ENCODE measurements around the gene ESPNL.

DNA sequence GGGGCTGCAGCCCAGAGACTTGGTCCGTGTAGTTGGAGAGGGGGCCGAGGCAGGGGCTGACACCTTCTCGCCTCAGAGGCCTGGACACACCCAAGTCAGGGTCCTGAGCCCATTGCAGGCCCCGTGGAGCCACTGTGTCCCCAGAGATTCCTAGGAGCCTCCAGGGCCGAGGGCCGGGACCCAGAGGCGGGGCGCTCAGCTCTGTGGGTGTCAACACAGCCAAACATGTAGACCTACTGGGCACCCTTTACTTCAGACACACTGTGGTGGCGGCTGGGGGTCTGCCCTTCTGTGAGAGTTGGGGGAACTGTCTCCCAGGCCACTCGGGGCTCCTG, 459 bp upstream of the ESPNL start:
- TF ChIP-seq, protein P1, sequence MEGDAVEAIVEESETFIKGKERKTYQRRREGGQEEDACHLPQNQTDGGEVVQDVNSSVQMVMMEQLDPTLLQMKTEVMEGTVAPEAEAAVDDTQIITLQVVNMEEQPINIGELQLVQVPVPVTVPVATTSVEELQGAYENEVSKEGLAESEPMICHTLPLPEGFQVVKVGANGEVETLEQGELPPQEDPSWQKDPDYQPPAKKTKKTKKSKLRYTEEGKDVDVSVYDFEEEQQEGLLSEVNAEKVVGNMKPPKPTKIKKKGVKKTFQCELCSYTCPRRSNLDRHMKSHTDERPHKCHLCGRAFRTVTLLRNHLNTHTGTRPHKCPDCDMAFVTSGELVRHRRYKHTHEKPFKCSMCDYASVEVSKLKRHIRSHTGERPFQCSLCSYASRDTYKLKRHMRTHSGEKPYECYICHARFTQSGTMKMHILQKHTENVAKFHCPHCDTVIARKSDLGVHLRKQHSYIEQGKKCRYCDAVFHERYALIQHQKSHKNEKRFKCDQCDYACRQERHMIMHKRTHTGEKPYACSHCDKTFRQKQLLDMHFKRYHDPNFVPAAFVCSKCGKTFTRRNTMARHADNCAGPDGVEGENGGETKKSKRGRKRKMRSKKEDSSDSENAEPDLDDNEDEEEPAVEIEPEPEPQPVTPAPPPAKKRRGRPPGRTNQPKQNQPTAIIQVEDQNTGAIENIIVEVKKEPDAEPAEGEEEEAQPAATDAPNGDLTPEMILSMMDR (IDR thresholded peaks at IDR 0.05; ENCODE audit: low read depth, low read length, missing input control) = no peak
- TF ChIP-seq GABPA (IDR thresholded peaks at IDR 0.05 in 1 of 2, conservative IDR thresholded peaks at IDR 0.05 in 1 of 2) = no peak
- no peak for TF ChIP-seq JUND (IDR thresholded peaks at IDR 0.05)
- no peak for TF ChIP-seq SP1 (IDR thresholded peaks at IDR 0.05)
- TF ChIP-seq YY1 (IDR thresholded peaks at IDR 0.05) = no peak
- TF ChIP-seq REST (IDR thresholded peaks at IDR 0.05) = no peak
- no peak for TF ChIP-seq TAF1 (conservative IDR thresholded peaks at IDR 0.05)
- no peak for TF ChIP-seq EGR1 (IDR thresholded peaks at IDR 0.05; ENCODE audit: low read depth in 2 of 2)
- TF ChIP-seq FOXA1 (IDR thresholded peaks at IDR 0.05) = no peak
- TF ChIP-seq, protein P2, sequence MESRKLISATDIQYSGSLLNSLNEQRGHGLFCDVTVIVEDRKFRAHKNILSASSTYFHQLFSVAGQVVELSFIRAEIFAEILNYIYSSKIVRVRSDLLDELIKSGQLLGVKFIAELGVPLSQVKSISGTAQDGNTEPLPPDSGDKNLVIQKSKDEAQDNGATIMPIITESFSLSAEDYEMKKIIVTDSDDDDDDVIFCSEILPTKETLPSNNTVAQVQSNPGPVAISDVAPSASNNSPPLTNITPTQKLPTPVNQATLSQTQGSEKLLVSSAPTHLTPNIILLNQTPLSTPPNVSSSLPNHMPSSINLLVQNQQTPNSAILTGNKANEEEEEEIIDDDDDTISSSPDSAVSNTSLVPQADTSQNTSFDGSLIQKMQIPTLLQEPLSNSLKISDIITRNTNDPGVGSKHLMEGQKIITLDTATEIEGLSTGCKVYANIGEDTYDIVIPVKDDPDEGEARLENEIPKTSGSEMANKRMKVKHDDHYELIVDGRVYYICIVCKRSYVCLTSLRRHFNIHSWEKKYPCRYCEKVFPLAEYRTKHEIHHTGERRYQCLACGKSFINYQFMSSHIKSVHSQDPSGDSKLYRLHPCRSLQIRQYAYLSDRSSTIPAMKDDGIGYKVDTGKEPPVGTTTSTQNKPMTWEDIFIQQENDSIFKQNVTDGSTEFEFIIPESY (IDR thresholded peaks at IDR 0.05) = no peak
- TF ChIP-seq RAD21 (IDR thresholded peaks at IDR 0.05) = no peak
- TF ChIP-seq, protein P3, sequence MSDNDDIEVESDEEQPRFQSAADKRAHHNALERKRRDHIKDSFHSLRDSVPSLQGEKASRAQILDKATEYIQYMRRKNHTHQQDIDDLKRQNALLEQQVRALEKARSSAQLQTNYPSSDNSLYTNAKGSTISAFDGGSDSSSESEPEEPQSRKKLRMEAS (IDR thresholded peaks at IDR 0.05) = no peak
- no peak for TF ChIP-seq NR2F2 (IDR thresholded peaks at IDR 0.05)
- TF ChIP-seq HNF4G (IDR thresholded peaks at IDR 0.05) = no peak
